Uterus (tissue), 4 donors: ENCODE data around the gene WIZ. TPM values are rescaled to one million over a fixed set of nuclear protein-coding genes. Genes with fewer than 3 reads are reported as not detected.

Experiments used
- DNase-seq, 2 donors: peaks; one replicate each; pipeline ENCODE4 v3.0.0-alpha.2; 2019 to 2020
- H3K27ac ChIP-seq, 2 donors: fragments of 200-600 bp; sonication (generic); 1 replicate in 1 of 2; 2 replicates in 1 of 2; pipeline ENCODE4 v1.5.1; 2016 to 2018
- H3K27me3 ChIP-seq, 2 donors: fragments of 200-600 bp; sonication (generic); one replicate each; pipeline ENCODE4 v1.5.1; 2018 to 2019; ENCODE audit warnings: control low read depth in 1 of 2
- H3K36me3 ChIP-seq, 2 donors: fragments of 200-600 bp; sonication (generic); one replicate each; pipeline ENCODE4 v1.5.1; 2019; ENCODE audit warnings: control low read depth in 1 of 2
- H3K4me1 ChIP-seq, 2 donors: fragments of 200-600 bp; sonication (generic); one replicate each; pipeline ENCODE4 v1.5.1; 2018 to 2019; ENCODE audit warnings: control low read depth in 1 of 2
- H3K4me3 ChIP-seq, 2 donors: fragments of 200-600 bp; sonication (generic); 1 replicate in 1 of 2; 2 replicates in 1 of 2; pipeline ENCODE4 v1.5.1; 2018 to 2019; ENCODE audit warnings: mild to moderate bottlenecking in 1 of 2
- H3K9me3 ChIP-seq, 2 donors: fragments of 200-600 bp; sonication (generic); one replicate each; pipeline ENCODE4 v1.5.1; 2019; ENCODE audit warnings: control low read depth in 1 of 2
- POLR2A ChIP-seq, 2 donors: fragments of 450-650 bp; IDR thresholded peaks; one replicate each; pipeline ENCODE4 v1.6.1; 2016; ENCODE audit warnings: antibody characterized with exemption in 2 of 2, mild to moderate bottlenecking in 1 of 2, moderate library complexity in 1 of 2
- intact Hi-C: fragments of 100-400 bp; cut with DNase I; formaldehyde crosslinking; loops from one replicate; pipeline ENCODE4 v1.15.1; 2023; ENCODE audit warnings: low total_unique reads
- total RNA-seq, 4 donors: library from RNA; depleted of rRNA in 3 of 4; stranded (reverse); fragments of >200 nt in 3 of 4; gene quantifications; one replicate each; pipeline versions ENCODE4 v1.1.0 to v1.2.4, GENCODE V29; 2014 to 2023
- TF ChIP-seq, protein P1 (sequence below), 4 experiments: fragments of 200-600 bp in 2 of 4; fragments of 450-650 bp in 2 of 4; sonication (generic) in 2 of 4; IDR thresholded peaks; one replicate each; pipeline ENCODE4 v1.5.1; 2016 to 2019; ENCODE audit warnings: antibody characterized with exemption in 4 of 4, mild to moderate bottlenecking in 2 of 4, moderate library complexity in 1 of 4
- donor health status: DM: yes; HTN: yes; CAD: no.

The WIZ gene
- total RNA-seq, 4 donors from 2014 or later, result 6.5 to 53.9 (median 8.5) TPM

- Histone ChIP-seq H3K4me3 (no peak overlapping the region), H3K4me1 (peaks cover 9 to 12% of the 10 kb centered on the region in 2 donors), H3K27me3 (no peaks in the 10 kb centered on the region), H3K9me3 (no peaks in the 10 kb centered on the region), H3K27ac (no peak overlapping the region), H3K36me3 (no peaks in the 10 kb centered on the region)
- no peak for DNase-seq
- intact Hi-C loops, result no loop called here
- TF ChIP-seq, protein P1, sequence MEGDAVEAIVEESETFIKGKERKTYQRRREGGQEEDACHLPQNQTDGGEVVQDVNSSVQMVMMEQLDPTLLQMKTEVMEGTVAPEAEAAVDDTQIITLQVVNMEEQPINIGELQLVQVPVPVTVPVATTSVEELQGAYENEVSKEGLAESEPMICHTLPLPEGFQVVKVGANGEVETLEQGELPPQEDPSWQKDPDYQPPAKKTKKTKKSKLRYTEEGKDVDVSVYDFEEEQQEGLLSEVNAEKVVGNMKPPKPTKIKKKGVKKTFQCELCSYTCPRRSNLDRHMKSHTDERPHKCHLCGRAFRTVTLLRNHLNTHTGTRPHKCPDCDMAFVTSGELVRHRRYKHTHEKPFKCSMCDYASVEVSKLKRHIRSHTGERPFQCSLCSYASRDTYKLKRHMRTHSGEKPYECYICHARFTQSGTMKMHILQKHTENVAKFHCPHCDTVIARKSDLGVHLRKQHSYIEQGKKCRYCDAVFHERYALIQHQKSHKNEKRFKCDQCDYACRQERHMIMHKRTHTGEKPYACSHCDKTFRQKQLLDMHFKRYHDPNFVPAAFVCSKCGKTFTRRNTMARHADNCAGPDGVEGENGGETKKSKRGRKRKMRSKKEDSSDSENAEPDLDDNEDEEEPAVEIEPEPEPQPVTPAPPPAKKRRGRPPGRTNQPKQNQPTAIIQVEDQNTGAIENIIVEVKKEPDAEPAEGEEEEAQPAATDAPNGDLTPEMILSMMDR (IDR thresholded peaks at IDR 0.05), result no peak
- no peak for TF ChIP-seq POLR2A (IDR thresholded peaks at IDR 0.05)
Observed at GRCh38 chr19:15426485-15427349, 23.0 kb downstream of the WIZ start.

GRCh38 chr19:15425321-15425950 is 24.3 kb downstream of the WIZ start:
- Histone ChIP-seq H3K9me3 (no peaks in the 10 kb centered on the region), H3K4me3 (no peak overlapping the region), H3K27me3 (no peaks in the 10 kb centered on the region), H3K4me1 (peaks cover 0 to 3% of the 10 kb centered on the region in 2 donors), H3K36me3 (no peaks in the 10 kb centered on the region), H3K27ac (no peak overlapping the region)
- intact Hi-C loops, result no loop called here
- no peak for DNase-seq
- TF ChIP-seq, protein P1 (IDR thresholded peaks at IDR 0.05), result no peak
- TF ChIP-seq POLR2A (IDR thresholded peaks at IDR 0.05), result no peak

GRCh38 chr19:15424692-15425272 is 25.0 kb downstream of the WIZ start:
- TF ChIP-seq, protein P1 (IDR thresholded peaks at IDR 0.05), result no peak
- no peak for TF ChIP-seq POLR2A (IDR thresholded peaks at IDR 0.05)
- Histone ChIP-seq H3K4me1 (no peaks in the 10 kb centered on the region), H3K27ac (no peak overlapping the region), H3K36me3 (no peaks in the 10 kb centered on the region), H3K9me3 (no peaks in the 10 kb centered on the region), H3K27me3 (no peaks in the 10 kb centered on the region), H3K4me3 (no peak overlapping the region)
- no peak for DNase-seq
- intact Hi-C loops, result no loop called here

DNA sequence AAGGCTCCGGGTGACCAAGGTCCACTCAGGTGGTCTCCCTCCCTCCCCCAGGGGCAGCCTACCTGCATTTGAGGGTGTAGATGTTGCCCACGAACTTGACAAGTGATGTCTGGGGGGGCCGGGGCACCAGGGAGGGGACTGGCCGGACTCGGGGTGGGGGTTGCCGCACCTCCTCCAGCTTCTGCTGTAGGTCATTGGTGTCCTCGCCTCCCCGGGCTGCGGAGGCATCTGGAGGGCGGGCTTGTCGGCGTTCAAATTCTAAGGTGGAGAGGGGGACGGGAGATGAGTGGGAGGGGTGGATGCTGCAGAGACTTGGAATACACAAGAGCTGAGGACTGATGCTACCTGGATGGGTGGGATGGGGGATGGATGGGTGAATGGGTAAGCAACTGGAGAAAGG is 25.6 kb downstream of the WIZ start:
- H3K9me3 ChIP-seq, result no peaks in the 10 kb centered on the region
- H3K27me3 ChIP-seq, result no peaks in the 10 kb centered on the region
- TF ChIP-seq, protein P1 (IDR thresholded peaks at IDR 0.05), result no peak
- TF ChIP-seq POLR2A (IDR thresholded peaks at IDR 0.05), result no peak
- no peaks in the 10 kb centered on the region for H3K4me1 ChIP-seq
- no peak for DNase-seq
- intact Hi-C loops, result no loop called here
- no peaks in the 10 kb centered on the region for H3K36me3 ChIP-seq
- no peak overlapping the region for H3K27ac ChIP-seq
- no peak overlapping the region for H3K4me3 ChIP-seq

DNA sequence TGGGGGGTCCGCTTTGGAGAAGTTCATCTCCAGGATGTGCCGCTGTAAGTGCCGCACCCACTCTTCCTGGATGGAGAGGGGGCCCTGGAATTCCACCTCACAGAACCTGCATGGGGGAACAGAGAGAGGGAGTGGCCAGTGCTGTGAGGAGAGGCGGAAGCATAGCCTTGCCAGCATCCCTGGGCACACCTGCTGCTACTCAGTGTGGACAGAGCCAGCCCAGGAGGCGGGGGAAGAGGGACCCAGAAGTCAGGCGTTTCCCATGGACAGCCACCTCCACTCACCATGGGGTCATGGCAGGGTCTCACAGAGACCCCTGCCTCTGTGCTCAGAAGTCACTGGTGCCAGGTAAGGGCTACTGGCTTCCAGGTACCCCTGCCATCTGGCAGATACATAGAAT is 26.6 kb downstream of the WIZ start:
- no peak overlapping the region for H3K27ac ChIP-seq

More for the DNA sequence above, 26.6 kb downstream of the WIZ start:
- Histone ChIP-seq H3K4me3 (no peak overlapping the region), H3K9me3 (no peaks in the 10 kb centered on the region), H3K4me1 (no peaks in the 10 kb centered on the region), H3K27me3 (no peaks in the 10 kb centered on the region), H3K36me3 (no peaks in the 10 kb centered on the region)
- intact Hi-C loops, result no loop called here
- TF ChIP-seq, protein P1 (IDR thresholded peaks at IDR 0.05), result no peak
- no peak for TF ChIP-seq POLR2A (IDR thresholded peaks at IDR 0.05)
- DNase-seq, result no peak
